Dermis blood vessel endothelial cell (primary cell): ENCODE measurements around the gene IGFBP7. TPM values are rescaled to one million over a fixed set of nuclear protein-coding genes. Genes with fewer than 3 reads are reported as not detected.

Source experiments
- DNase-seq: peaks from one replicate; pipeline ENCODE4 v3.0.0; 2010
- total RNA-seq: library from RNA; depleted of rRNA; stranded (reverse); fragments of >200 nt; gene quantifications from 2 replicates; pipeline ENCODE4 v1.2.3, GENCODE V29; 2014

Gene IGFBP7
- total RNA-seq, 1 donor from 2014 or later: 2,129 TPM

DNA sequence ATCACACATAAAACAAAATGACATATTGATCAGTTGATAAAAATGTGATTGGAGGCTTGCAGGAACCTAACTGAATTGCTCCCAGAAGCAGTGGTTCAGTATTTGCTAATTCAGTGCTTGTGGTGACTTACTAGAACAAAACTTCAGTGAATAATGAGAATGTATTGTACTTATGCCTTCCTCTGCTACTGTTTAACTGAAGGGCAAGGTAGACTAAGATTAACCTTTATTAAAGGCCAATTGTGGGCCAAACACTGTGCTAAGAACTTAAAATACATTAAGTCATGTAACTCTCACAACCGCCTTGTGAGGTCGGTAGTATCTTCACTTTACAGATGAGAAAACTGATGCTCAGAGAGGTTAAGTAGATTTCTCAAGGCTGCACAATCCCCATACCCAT is 14.9 kb downstream of the IGFBP7 start:
- DNase-seq: no peak

DNA sequence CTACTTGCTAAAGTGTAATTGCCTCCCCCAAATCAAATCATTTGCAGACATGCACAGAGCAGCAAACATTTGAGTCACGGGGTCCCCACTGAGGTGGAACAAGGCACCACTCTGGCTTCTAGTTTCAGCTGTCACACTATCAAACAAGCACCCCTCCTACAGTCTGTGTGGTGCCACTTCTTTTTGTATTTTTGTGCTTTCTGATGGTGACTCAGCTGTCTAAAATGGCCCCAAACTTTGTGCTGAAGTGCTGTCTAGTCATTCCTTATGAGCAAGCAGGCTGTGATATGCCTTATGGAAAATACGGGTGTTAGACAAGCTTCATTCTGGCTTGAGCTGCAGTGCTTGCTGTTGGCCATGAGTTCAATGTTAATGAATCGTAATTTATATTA is 15.4 kb downstream of the IGFBP7 start:
- DNase-seq: peak; percentile 35

DNA sequence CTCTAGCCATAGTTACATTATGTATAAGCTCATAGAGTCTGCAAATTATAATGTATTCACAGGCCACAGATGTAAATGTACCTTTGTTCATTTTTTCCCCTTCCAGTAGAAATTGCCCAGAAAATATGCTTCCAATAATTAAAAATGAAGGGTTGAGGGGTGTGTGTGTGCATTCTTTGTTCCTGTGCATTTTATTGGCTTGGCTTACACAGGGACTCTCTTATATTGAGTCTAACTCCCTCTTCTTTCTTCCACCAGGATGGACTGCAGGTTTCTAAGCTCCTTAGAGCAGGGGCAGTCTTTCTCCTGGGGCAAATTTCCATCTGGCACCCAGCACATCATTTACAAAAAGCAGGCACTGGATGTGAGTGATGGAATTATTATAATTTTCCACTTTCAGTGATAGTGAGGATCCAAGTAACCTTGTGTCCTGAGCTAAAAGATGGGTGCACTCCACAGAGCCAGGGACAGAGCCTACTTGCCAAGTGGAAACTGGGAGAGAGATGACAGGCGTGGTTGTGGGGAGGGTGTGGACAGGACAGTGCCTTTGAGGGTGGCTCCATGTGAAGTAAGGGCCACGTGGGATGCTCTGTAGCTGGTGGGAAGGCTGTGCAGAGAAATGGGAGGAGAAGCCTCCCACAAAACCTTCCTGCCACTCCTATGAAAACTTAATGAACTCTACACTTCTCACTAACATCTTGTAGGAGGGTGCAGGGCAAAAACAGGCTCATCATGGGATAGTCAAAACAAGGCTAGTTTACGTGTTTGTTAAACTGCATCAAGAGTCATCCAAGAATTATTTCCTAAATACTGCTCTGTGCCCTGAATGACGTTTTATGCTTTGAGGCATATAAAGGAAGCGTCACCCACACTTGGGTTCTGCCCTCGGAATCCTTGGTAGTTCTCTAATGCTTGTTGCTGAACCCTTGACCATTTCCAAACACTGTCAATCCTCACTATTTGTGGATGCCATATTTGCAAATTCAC is 16.0 kb downstream of the IGFBP7 start:
- no peak for DNase-seq

GRCh38 chr4:57091657-57092162 is 18.5 kb downstream of the IGFBP7 start:
- no peak for DNase-seq

GRCh38 chr4:57090079-57090478 is 20.1 kb downstream of the IGFBP7 start:
- DNase-seq: peak; percentile 72

DNA sequence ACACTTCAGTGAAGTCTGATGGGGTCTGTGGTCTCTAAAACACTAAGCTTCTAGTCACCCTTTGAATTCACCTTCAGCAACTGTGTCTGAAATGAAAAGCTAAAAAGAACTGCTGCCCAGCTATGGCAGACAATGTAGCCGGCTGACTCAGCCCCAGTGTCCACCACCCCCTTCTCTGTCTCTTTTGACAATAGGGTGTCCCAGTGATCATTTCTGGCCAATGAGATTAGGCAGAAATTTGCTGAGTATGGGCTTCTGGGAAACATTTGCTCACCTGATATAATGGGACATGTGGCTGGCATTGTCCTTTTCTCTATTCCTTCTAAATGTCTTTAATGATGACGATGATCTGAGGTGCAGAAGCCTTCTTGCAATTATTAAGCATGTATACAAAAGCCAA is 20.6 kb downstream of the IGFBP7 start:
- peak; percentile 64 for DNase-seq

DNA sequence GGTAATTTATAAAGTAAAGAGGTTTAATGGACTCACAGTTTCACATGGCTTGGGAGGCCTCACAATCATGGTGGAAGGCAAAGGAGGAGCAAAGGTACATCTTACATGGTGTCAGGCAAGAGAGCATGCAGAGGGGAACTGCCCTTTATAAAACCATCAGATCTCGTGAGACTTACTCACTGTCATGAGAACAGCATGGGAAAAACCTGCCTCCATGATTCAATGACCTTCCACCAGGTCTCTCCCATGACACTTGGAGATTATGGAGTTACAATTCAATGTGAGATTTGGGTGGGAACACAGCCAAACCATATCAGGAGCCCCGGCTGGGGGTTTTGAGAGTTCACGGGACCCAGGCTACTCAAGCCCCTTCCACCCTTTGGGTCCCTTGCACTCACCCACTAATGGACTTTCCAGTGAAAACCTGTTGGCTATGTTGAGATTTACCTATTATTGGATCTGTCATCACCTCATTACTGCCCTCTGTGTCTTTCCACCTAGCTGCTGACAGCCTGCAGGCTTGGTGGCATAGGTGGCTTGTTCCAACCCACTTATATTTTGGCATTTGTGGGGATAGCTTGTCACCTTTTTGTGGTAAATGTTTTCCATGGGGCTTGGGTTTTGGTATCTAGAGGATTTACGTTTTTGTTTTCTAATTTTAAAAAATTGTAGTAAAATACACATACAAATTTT is 24.0 kb downstream of the IGFBP7 start:
- DNase-seq: no peak

- no peak for DNase-seq
Observed at GRCh38 chr4:57085278-57085677, 24.9 kb downstream of the IGFBP7 start.

GRCh38 chr4:57084360-57084759 is 25.8 kb downstream of the IGFBP7 start:
- no peak for DNase-seq

GRCh38 chr4:57083090-57083489 is 27.1 kb downstream of the IGFBP7 start:
- DNase-seq: peak; percentile 55

DNA sequence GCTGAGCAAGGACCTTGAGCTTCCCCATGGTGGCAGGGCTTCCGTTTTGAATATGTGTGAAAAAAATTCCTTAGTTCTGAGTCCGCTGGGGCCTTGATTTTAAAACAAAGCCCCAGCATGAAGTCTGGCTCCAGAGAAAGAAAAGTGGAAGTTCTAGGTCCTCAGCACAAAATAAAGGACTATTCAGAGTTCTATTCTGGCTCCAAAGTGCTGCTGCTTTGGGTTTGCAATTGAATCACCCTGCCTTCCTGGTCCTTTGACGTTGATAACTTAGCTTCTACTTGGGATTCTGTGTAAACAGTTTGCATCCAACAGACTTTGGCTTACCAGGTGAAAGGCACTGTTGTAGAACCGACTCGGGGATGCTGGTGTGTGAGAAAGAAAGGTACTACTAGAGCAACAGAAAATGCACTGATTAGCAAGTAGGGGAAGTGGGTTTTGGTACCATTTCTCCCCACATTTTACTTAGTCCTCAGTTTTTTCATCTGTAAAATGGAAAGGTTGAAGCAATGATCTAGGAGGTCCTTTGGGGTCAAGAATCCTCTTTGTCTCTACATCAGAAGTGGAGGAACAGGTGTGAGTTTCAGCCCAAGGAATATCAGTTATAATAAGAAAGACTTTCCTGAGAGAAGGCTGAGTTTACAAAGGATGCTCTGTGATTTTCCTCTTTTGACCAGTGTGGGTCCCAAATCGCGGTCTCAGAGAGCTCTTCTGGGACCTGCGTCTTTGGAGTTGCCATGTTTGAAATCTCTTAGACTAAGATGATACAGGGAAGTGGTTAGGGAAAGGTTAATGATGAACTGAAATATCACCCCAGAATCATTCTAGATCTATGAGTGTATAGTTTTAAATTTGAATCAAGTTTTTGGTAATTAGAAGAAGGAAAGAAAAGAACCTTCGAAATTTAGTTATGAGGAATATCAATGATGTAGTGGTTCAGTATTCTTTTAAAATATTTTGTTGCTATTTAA is 28.2 kb downstream of the IGFBP7 start:
- DNase-seq: no peak

GRCh38 chr4:57080781-57081650 is 29.2 kb downstream of the IGFBP7 start:
- peak; percentile 96 for DNase-seq

GRCh38 chr4:57078685-57079521 is 31.3 kb downstream of the IGFBP7 start:
- peak; percentile 68 for DNase-seq

DNA sequence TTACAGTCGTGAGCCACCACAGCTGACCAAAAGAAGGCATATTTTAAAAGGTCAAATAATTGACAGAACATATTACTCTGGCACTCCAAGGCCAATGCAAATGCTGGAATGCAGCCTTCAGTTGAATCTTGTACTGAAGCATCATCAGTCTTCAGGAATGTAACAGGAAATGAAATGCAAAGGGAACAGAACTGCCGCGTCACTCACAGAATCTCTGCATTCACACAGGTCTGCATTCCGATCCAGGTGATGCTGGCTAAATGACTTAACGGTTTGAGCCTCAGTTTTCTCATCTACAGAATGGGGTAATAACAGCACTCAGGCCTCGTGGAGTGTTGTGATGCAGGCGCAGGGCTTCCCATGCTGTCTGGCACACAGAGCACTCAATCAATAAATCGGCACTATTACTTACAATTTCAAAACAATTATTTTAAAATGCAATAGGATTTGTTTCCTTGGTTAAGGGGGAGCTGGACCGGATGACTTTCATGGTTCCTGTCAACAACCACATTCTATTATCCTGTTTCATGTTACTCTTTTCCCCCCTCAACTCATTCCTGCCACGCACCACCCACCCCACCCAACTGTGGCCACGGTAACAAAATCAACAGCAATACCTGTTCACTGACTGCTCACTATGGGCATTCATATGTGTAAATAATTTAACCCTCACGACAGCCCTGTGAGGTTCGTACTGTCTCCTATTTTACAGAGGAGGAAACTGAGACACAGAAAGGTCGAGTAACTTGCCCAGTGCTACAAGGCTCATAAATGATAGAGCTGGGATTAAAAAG is 32.4 kb downstream of the IGFBP7 start:
- DNase-seq: peak; percentile 89

DNA sequence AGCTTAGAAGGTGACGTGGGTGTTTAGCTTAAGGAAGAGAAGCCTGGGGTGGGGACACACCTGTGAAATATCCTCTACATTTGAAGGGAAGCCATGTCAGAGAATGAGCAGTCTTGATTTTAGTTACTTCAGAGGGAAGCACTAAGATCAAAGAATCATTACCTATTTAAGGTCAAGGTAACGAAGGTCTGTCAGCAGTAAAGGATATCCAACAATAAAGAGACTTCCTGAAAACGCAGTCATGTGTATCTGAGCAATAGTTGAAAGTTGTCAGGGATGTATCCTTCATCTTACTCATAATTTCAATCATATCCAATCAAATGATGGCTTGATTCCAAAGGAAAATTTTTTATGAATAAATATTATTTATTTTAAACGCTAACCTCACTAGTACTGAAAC is 33.5 kb downstream of the IGFBP7 start:
- peak; percentile 59 for DNase-seq

GRCh38 chr4:57075367-57075766 is 34.8 kb downstream of the IGFBP7 start:
- no peak for DNase-seq

DNA sequence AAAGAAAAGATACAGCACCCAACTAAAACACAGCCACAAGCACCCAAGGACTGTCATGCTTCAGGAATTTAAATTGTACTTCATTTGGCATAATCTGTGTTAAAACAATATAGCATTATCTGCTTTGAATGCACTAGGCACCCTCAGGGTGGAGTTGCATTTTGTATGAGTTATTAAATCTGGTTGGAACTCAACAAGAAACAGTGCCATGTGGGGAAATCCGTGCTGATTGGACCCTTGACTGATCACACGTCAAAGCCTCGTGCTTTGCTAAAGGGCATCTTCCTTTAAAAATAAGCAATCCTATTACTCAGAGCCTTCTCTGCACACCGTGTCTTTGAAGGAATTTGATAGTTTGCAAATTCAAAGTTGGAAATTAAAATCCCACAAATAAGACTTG is 35.4 kb downstream of the IGFBP7 start:
- DNase-seq: no peak

GRCh38 chr4:57073559-57073958 is 36.6 kb downstream of the IGFBP7 start:
- DNase-seq: no peak

DNA sequence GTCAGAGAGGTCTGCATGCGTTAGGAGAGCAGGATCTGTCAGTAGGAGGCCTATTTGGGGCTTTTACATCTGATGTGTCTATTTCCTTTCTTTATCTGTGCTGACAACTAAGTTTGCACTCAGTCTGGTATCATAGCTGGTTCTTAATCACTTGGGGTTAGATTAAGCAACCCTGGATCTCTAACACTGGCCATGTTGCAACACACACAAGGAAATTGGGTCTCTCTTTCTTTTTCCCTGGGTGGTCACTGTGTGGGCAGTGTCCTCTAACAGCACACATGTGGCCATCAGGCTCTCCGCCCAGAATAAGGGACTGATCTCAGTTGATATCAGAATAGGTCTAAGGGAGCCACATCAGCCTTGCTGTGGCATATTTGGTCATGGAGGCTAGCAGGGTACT is 38.9 kb downstream of the IGFBP7 start:
- no peak for DNase-seq

- no peak for DNase-seq
Observed at GRCh38 chr4:57070461-57070860, 39.7 kb downstream of the IGFBP7 start.
